K562 (cell line): ENCODE results near the gene CRYBA1. TPM values are rescaled to one million over a fixed set of nuclear protein-coding genes. Genes with fewer than 3 reads are reported as not detected.

Source experiments
- ATAC-seq: fragments of 200-7000 bp; cut with Tn5 transposase; 3 replicates; pipeline ENCODE4 v1.9.1; 2020; ENCODE audit warnings: moderate library complexity
- BruUV-seq: library from RNA; stranded (reverse); fragments of 400-500 nt; replicated peaks from 2 replicates; lab custom pipeline; 2021; lab: Mats Ljungman, UMichigan
- CTCF ChIA-PET: fragments of 300-600 bp; formaldehyde crosslinking; extraction: SDS; loops from one replicate; lab custom pipeline; 2021; ENCODE audit warnings: low intra/inter-chr PET ratio; lab: Yijun Ruan, JAX
- POLR2A ChIA-PET: fragments of 300-600, 350-650 bp; sonication (Branson Sonifier 250); formaldehyde crosslinking; extraction: SDS; loops from one replicate; lab custom pipeline; 2021; ENCODE audit warnings: antibody characterized with exemption, inconsistent platforms; lab: Yijun Ruan, JAX
- DNase-seq, 4 experiments: peaks; one replicate each; pipeline versions ENCODE4 v3.0.0 to v3.0.0-alpha.2; 2011 to 2018; ENCODE audit warnings: low spot score in 3 of 4, mixed read lengths in 3 of 4; ENCODE audit errors: extremely low read depth in 1 of 4
- FAIRE-seq: peaks from 2 replicates; lab custom pipeline; 2011; peaks lifted over from hg19 to GRCh38; lab: Jason Lieb, UNC
- H2AFZ ChIP-seq: 2 replicates; pipeline ENCODE4 v1.6.0; 2011; ENCODE audit warnings: low read depth, low read length, control low read depth, inconsistent platforms
- H3K27ac ChIP-seq: fragments of 200-600 bp; 3 replicates; pipeline ENCODE4 v1.8.0; 2011; ENCODE audit warnings: low read depth, mild to moderate bottlenecking, control low read depth, inconsistent platforms, low read length, moderate library complexity, mixed read lengths; ENCODE audit errors: extremely low read depth
- H3K27me3 ChIP-seq, 2 experiments: fragments of 300-600 bp in 1 of 2; 2 replicates in 1 of 2; 3 replicates in 1 of 2; pipeline versions ENCODE4 v1.6.0 to v1.8.0; 2011; ENCODE audit warnings: inconsistent platforms in 2 of 2, low read length in 2 of 2, mild to moderate bottlenecking in 1 of 2, mixed read lengths in 1 of 2, moderate library complexity in 1 of 2; ENCODE audit not compliant: control insufficient read depth in 2 of 2, insufficient read depth in 2 of 2
- H3K36me3 ChIP-seq: fragments of 300-600 bp; 3 replicates; pipeline ENCODE4 v1.8.0; 2011; ENCODE audit warnings: mild to moderate bottlenecking, low read length, inconsistent platforms; ENCODE audit not compliant: control insufficient read depth, insufficient read depth
- H3K4me1 ChIP-seq, 2 experiments: fragments of 200-600 bp in 1 of 2; replicated peaks in 1 of 2; 2 replicates in 1 of 2; 3 replicates in 1 of 2; pipeline versions ENCODE4 v1.5.1 to v1.8.0; 2011; ENCODE audit warnings: inconsistent platforms in 2 of 2, low read length in 2 of 2, mild to moderate bottlenecking in 1 of 2, mixed read lengths in 1 of 2, moderate library complexity in 1 of 2; ENCODE audit not compliant: control insufficient read depth in 2 of 2, insufficient read depth in 2 of 2
- H3K4me2 ChIP-seq: 2 replicates; pipeline ENCODE4 v1.6.1; 2011; ENCODE audit warnings: low read length, control low read depth, inconsistent platforms, mixed read lengths; ENCODE audit not compliant: insufficient read depth
- H3K4me3 ChIP-seq: fragments of 200-600 bp; sonication (generic), shearing (Covaris generic); 2 replicates; pipeline ENCODE4 v1.5.1; 2016; ENCODE audit warnings: control low read depth, inconsistent platforms
- H3K79me2 ChIP-seq: fragments of 200-600 bp; 3 replicates; pipeline ENCODE4 v1.8.0; 2011; ENCODE audit warnings: low read length, inconsistent platforms; ENCODE audit not compliant: control insufficient read depth, insufficient read depth
- H3K9ac ChIP-seq, 2 experiments: 2 replicates each; pipeline versions ENCODE4 v1.6.0 to v1.6.1; 2011; ENCODE audit warnings: low read depth in 2 of 2, low read length in 2 of 2, control low read depth in 1 of 2, inconsistent platforms in 1 of 2, mild to moderate bottlenecking in 1 of 2, mixed read lengths in 1 of 2; ENCODE audit not compliant: insufficient read depth in 1 of 2
- H3K9me1 ChIP-seq: one replicate; pipeline ENCODE4 v1.6.0; 2011; ENCODE audit warnings: inconsistent platforms, mild to moderate bottlenecking, low read length, moderate library complexity; ENCODE audit not compliant: control insufficient read depth, insufficient read depth
- H3K9me3 ChIP-seq: replicated peaks from 2 replicates; pipeline ENCODE4 v1.5.1; 2011; ENCODE audit warnings: low read depth, low read length, inconsistent platforms; ENCODE audit not compliant: control insufficient read depth, insufficient read depth
- H4K20me1 ChIP-seq: replicated peaks from 2 replicates; pipeline ENCODE4 v1.6.1; 2011; ENCODE audit warnings: low read length, inconsistent platforms, mixed read lengths; ENCODE audit not compliant: control insufficient read depth, insufficient read depth
- KDM1A ChIP-seq, 2 experiments: fragments of 450-650 bp; IDR thresholded peaks; 2 replicates each; pipeline ENCODE4 v1.6.1; 2016; ENCODE audit warnings: mild to moderate bottlenecking in 2 of 2
- KLF16 ChIP-seq: IDR thresholded peaks from 2 replicates; pipeline ENCODE4 v1.6.1; 2016; ENCODE audit warnings: antibody characterized with exemption
- SNRNP70 ChIP-seq: fragments of 200-400 bp; formaldehyde crosslinking; optimal IDR thresholded peaks from 2 replicates; pipeline ENCODE3; 2017; ENCODE audit warnings: low read depth, low read length
- WHSC1 ChIP-seq: IDR thresholded peaks from one replicate; pipeline ENCODE4 v1.6.1; 2012; ENCODE audit warnings: low read length, control low read depth, inconsistent platforms
- ZNF444 ChIP-seq: fragments of 250-450 bp; sonication (Bioruptor Pico); IDR thresholded peaks from 2 replicates; pipeline ENCODE4 v1.4.0; 2020; ENCODE audit warnings: mild to moderate bottlenecking, moderate library complexity
- ZNF57 ChIP-seq: fragments of 450-650 bp; formaldehyde crosslinking; IDR thresholded peaks from 2 replicates; pipeline ENCODE4 v1.4.0; 2020; ENCODE audit warnings: mild to moderate bottlenecking, moderate library complexity
- WGBS: fragments of 100-300 bp; shearing (Covaris generic); methylation state at CpG from one replicate; pipeline ENCODE4 v1.1.6; 2016; ENCODE audit warnings: low coverage, mixed read lengths; ENCODE audit not compliant: insufficient coverage; ENCODE audit errors: missing lambda C conversion rate; 5-methylcytosine and 5-hydroxymethylcytosine counted together
- in situ Hi-C: fragments of 300-500 bp; cut with MboI; formaldehyde crosslinking; loops from 4 replicates; pipeline ENCODE4 v1.15.0; 2018; ENCODE audit warnings: inconsistent platforms, mixed read lengths
- intact Hi-C: fragments of 100-400 bp; cut with micrococcal nuclease; formaldehyde crosslinking; loops from 2 replicates; pipeline ENCODE4 v1.14.2; 2022
- polyA plus RNA-seq, 8 experiments: library from polyadenylated mRNA; depleted of rRNA in 4 of 8; stranded (reverse) in 5 of 8; unstranded in 3 of 8; fragments of >200 nt; fragmentation: Nextera tagmentation in 2 of 8; fragmentation: Illumina TruSeq in 1 of 8; extraction: Ambion mirVana in 2 of 8; extraction: Trizol in 1 of 8; gene quantifications; 2 replicates each; pipeline versions ENCODE4 v1.2.1 to v1.2.3, GENCODE V29; 2011 to 2014; ENCODE audit warnings: inconsistent platforms in 1 of 8, missing spikeins in 1 of 8
- total RNA-seq, 7 experiments: library from RNA; depleted of rRNA in 6 of 7; stranded (reverse); fragments of >200 nt in 6 of 7; fragmentation: Illumina TruSeq in 2 of 7; extraction: Trizol in 2 of 7; gene quantifications; 2 replicates each; pipeline versions ENCODE4 v1.2.1 to v1.2.3, GENCODE V29; 2011 to 2021; ENCODE audit warnings: low replicate concordance in 1 of 7
- TF ChIP-seq, protein P1 (sequence below): fragments of 250-450 bp; sonication (Bioruptor Pico); IDR thresholded peaks from 2 replicates; pipeline ENCODE4 v1.4.0; 2020
- TF ChIP-seq, protein P2 (sequence below): fragments of 450-650 bp; IDR thresholded peaks from 2 replicates; pipeline ENCODE4 v1.6.1; 2016

The CRYBA1 gene
- total and polyA plus RNA-seq, 9 of the 15 experiments (the other 6 are each of a cell fraction or from before 2014, with no cell fraction given) = not detected

DNA sequence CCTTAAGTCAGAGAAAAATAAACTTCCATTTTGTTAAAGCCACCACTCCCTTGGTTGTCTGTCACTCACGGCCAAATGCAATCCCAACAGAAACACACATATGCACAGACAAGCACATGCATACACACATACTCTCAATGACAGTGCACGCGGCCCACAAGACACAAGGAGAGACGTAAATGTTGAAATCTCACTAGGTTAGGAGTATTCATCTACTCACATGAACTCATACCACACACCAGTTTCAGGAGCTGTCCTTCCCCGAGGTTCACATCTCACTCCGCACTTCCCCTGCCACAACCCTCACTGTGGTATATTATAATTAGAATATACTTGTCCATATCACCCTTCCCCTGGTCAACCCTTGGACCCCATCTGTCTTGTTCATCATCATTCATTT, 30.5 kb upstream of the CRYBA1 start:
- Histone ChIP-seq H3K27ac (no peak overlapping the region), H3K4me3 (no peak overlapping the region), H2AFZ (0 out of 2 replicates have a peak overlapping the region, but pooled peaks have one; percentile 24), H3K9me3 (no peaks in the 10 kb centered on the region), H3K79me2 (no peaks in the 10 kb centered on the region), H3K36me3 (no peaks in the 10 kb centered on the region), H4K20me1 (no peaks in the 10 kb centered on the region), H3K9me1 (no peaks in the 10 kb centered on the region), H3K9ac (no peak overlapping the region), H3K4me2 (no peak overlapping the region), H3K27me3 (no peaks in the 10 kb centered on the region), H3K4me1 (peaks cover 0 to 3% of the 10 kb centered on the region in 2 experiments; a peak in 1 of 5 replicates)
- FAIRE-seq = no peak
- DNase-seq = no peak
- intact Hi-C loops = no loop called here
- no peak for TF ChIP-seq ZNF57
- TF ChIP-seq, protein P1, sequence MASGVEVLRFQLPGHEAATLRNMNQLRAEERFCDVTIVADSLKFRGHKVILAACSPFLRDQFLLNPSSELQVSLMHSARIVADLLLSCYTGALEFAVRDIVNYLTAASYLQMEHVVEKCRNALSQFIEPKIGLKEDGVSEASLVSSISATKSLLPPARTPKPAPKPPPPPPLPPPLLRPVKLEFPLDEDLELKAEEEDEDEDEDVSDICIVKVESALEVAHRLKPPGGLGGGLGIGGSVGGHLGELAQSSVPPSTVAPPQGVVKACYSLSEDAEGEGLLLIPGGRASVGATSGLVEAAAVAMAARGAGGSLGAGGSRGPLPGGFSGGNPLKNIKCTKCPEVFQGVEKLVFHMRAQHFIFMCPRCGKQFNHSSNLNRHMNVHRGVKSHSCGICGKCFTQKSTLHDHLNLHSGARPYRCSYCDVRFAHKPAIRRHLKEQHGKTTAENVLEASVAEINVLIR (CRISPR knock-in tag) = no peak
- TF ChIP-seq ZNF444 = no peak
- TF ChIP-seq, protein P2, sequence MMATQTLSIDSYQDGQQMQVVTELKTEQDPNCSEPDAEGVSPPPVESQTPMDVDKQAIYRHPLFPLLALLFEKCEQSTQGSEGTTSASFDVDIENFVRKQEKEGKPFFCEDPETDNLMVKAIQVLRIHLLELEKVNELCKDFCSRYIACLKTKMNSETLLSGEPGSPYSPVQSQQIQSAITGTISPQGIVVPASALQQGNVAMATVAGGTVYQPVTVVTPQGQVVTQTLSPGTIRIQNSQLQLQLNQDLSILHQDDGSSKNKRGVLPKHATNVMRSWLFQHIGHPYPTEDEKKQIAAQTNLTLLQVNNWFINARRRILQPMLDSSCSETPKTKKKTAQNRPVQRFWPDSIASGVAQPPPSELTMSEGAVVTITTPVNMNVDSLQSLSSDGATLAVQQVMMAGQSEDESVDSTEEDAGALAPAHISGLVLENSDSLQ = peak; percentile 18; the same call in 1 of the 2 replicates
- no peak for TF ChIP-seq KDM1A (IDR thresholded peaks at IDR 0.05)
- TF ChIP-seq KLF16 = no peak
- no peak for TF ChIP-seq SNRNP70
- no peak for TF ChIP-seq WHSC1
- no TSS peak for BruUV-seq
- POLR2A ChIA-PET = interaction anchor here (1.0 to 1.8 kb wide), 3 partner anchors 11 to 78 kb away, joined by 3 to 5 read pairs (median 4); partner anchors contain the start of gene NUFIP2
- no peak for ATAC-seq
- CTCF ChIA-PET = no interaction called here
- in situ Hi-C loops = no loop called here
- WGBS = 31% methylated on average over 6 of the region's 6 CpGs
